Activated effector memory CD4-positive, alpha-beta T cell treated with Interleukin-2 at 50 U/mL for 16 hours (primary cell): ENCODE results near the gene ASAH2B.

Source experiments
- DNase-seq: peaks from one replicate; pipeline ENCODE4 v3.0.0-alpha.2; 2020

Gene ASAH2B

DNA sequence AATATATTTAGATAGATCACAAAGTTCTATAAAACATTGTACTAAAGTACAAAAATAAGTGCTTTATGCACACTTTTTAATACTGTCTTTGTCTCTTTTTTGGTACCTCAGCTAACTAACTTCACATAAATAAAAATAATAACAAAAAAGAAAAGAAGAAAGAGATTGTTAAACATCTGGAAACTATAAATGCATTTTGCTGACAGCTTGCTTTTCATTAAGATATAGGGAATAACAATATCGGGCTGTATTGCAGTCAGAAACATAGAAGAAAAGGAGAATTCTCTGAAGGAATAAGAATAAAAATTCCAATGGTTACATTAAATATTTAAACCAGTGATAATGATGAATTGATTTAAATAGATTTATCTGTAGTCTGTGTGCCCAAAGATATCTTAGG lies 59.9 kb downstream of the ASAH2B start:
- DNase-seq: no peak

DNA sequence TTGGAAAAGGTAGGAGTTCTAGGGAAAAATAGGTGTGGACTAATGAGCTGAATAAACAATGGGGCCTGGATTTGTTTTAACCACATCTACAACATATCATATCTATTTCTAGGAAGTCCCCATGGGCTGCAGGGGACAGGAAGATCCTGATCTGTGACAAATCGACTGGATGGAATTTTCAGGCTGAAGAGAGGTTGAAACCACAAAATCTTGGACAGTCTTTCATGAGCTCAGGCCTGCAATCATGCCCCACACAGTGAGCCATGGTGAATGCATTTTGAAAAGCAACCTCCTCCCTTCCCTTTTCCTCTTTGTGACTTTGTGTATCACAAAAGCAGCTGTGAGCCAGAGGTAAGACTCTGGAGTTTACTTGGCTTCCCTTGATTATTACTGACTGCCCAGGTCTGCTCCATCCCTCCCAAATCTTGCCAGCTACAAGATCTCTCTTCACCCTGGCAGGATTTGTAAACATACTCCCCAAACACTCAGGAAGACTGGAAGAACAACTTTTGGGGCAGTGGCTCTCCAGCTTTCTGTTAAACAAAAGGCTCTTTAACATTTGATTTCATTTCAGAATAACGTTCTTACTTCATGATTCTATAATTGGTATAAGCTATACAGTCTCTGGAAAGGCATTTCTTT lies 66.4 kb downstream of the ASAH2B start:
- no peak for DNase-seq

DNA sequence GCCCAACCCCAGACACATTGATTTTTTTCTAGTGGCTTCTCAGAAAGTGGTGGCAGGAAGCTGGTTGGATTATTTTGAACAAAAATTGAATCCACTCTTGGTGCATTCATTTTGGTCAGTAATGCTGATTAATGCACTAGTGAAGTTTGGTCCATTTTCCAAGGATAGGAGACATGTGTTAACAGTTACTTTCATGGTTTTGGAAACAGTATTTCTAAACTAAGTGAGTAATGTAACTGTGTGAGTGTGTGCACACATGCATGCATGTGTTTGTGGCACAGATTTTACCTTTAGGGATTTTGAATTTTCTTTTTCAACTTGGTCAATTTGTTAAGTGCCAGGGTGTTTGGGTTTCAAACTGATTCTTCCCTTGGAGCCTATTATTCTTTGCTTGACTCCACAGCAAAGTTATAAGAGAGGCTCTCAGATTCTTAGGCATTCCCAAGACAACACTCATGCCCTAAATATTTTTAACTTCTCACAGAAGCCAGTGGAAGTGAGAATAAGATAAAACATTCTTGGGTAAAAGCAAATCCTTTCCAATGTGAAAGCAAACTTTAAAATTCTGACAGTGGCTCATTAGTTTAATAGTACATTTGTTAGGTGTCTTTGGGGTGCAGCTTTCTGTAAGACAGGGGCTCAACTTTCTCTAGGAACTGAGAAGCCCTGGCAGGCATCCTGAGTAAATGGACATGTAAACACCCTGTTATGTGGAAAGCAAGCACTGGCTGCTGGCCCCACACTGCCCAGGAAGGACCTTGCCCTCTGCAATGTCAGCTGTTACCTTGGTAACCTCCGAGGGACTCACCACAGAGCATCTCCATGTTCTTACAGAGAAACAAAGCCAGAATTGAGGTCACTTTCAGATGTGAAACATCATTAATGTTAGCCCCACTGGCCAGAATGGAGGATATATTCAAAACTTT lies 68.4 kb downstream of the ASAH2B start:
- no peak for DNase-seq
